SU-DHL-6 (cell line): ENCODE results near the gene AGPAT3.

ENCODE experiments used
- EZH2phosphoT487 ChIP-seq: fragments of 200-600 bp; sonication (generic), shearing (Covaris generic); conservative IDR thresholded peaks from 2 replicates; pipeline ENCODE4 v1.6.1; 2018; ENCODE audit warnings: mild to moderate bottlenecking, antibody characterized with exemption, low read length, moderate library complexity, mixed read lengths
- TF ChIP-seq, protein P1 (sequence below): fragments of 200-600 bp; sonication (generic); IDR thresholded peaks from one replicate; pipeline ENCODE4 v1.5.1; 2017; ENCODE audit warnings: antibody characterized with exemption, mild to moderate bottlenecking, low read length, moderate library complexity; ENCODE audit not compliant: insufficient read depth, poor library complexity, severe bottlenecking

DNA sequence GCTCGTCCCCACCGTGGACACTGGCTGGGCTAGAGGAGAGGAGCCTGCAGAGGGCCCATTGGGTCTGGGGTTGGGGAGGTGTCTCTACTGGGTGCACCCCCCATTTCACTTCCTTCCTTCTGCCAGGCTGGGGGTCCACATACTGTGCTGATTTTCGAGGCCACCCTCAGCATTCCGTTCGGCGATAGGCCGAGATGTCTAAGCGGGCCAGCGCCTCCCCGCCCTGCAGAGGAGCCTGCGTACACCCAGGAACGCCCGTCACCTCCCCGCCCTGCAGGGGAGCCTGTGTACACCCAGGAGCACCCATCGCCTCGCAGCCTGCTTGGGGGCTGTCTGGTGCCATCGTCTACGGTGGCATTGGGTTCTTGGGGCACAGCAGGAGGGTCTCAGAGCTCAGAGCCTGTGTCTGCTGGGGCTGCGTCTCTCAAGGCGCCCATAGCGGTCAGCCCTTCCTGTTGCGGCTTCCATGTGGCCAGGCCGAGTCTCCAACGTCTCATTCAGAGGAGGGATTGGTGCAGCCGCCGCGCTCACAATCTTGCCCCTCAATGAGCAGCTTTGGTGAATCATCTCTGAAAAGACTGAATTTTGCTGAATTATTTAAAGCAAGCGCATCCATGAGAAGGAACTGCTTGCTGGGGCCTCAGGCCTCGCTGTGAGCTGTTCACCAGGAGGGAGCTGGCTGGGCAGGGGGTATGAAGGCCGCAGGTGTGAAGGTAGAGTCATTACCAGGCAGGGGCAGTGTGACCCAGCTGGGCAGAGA lies 30.7 kb upstream of the AGPAT3 start:
- TF ChIP-seq, protein P1, sequence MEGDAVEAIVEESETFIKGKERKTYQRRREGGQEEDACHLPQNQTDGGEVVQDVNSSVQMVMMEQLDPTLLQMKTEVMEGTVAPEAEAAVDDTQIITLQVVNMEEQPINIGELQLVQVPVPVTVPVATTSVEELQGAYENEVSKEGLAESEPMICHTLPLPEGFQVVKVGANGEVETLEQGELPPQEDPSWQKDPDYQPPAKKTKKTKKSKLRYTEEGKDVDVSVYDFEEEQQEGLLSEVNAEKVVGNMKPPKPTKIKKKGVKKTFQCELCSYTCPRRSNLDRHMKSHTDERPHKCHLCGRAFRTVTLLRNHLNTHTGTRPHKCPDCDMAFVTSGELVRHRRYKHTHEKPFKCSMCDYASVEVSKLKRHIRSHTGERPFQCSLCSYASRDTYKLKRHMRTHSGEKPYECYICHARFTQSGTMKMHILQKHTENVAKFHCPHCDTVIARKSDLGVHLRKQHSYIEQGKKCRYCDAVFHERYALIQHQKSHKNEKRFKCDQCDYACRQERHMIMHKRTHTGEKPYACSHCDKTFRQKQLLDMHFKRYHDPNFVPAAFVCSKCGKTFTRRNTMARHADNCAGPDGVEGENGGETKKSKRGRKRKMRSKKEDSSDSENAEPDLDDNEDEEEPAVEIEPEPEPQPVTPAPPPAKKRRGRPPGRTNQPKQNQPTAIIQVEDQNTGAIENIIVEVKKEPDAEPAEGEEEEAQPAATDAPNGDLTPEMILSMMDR, result no peak
- no peak for TF ChIP-seq EZH2phosphoT487
